Activated naive CD4-positive, alpha-beta T cell treated with anti-CD3 and anti-CD28 coated beads for 36 hours (primary cell): Measurements from ENCODE around the gene ERP27. TPM values are rescaled to one million over a fixed set of nuclear protein-coding genes. Genes with fewer than 3 reads are reported as not detected.

Source experiments
- CTCF ChIA-PET: fragments of 350-600 bp; sonication (Branson Sonifier 250); formaldehyde crosslinking; loops from one replicate; lab custom pipeline; 2021; ENCODE audit warnings: antibody characterized with exemption; lab: Charles Lee
- DNase-seq: peaks from one replicate; pipeline ENCODE4 v3.0.0-alpha.2; 2020
- H3K27ac Mint-ChIP-seq: one replicate; pipeline ENCODE4 v1.8.0; 2021; ENCODE audit warnings: mild to moderate bottlenecking, mixed read lengths
- H3K27me3 Mint-ChIP-seq: one replicate; pipeline ENCODE4 v1.8.0; 2021; ENCODE audit warnings: low read depth, mixed read lengths
- H3K36me3 Mint-ChIP-seq: one replicate; pipeline ENCODE4 v1.8.0; 2021; ENCODE audit warnings: low read depth, mixed read lengths
- H3K4me1 Mint-ChIP-seq: one replicate; pipeline ENCODE4 v1.8.0; 2021; ENCODE audit warnings: low read depth, mixed read lengths
- H3K4me3 Mint-ChIP-seq: one replicate; pipeline ENCODE4 v1.8.0; 2021; ENCODE audit warnings: mild to moderate bottlenecking, moderate library complexity, mixed read lengths
- H3K9me3 Mint-ChIP-seq: one replicate; pipeline ENCODE4 v1.8.0; 2021; ENCODE audit warnings: mixed read lengths
- intact Hi-C: fragments of 100-400 bp; cut with micrococcal nuclease; formaldehyde crosslinking; loops from one replicate; pipeline ENCODE4 v1.15.1; 2023
- total RNA-seq, 2 experiments: library from RNA; stranded (reverse); gene quantifications; one replicate each; pipeline ENCODE4 v1.2.3, GENCODE V29; 2021

Gene ERP27
- total RNA-seq, 2 experiments from 2014 or later = 1.0 to 1.2 TPM

DNA sequence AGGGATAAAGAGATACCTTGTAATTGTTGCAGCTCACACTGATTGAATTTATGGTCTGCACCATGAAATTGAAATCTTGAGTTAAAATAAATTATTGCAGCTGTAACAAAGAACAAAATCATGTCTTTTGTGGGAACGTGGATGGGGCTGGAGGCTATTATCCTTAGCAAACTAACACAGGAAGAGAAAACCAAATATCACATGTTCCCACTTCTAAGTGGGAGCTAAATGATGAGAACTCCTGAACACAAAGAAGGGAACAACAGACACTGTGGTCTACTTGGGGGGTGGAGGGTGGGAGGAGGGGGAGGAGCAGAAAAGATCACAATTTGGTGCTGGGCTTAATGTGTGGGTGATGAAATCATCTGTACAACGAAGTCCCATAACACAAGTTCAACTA, 22.6 kb downstream of the ERP27 start:
- peaks cover 25% of the 10 kb centered on the region for H3K36me3 Mint-ChIP-seq
- CTCF ChIA-PET = interaction anchor here (0.7 kb wide), 1 partner anchor 141 kb away, joined by 3 read pairs; no protein-coding TSS in a partner anchor
- intact Hi-C loops = no loop called here
- peaks cover 27% of the 10 kb centered on the region for H3K4me1 Mint-ChIP-seq
- no peaks in the 10 kb centered on the region for H3K9me3 Mint-ChIP-seq
- DNase-seq = no peak
- no peak overlapping the region for H3K27ac Mint-ChIP-seq
- no peaks in the 10 kb centered on the region for H3K27me3 Mint-ChIP-seq
- no peak overlapping the region for H3K4me3 Mint-ChIP-seq

DNA sequence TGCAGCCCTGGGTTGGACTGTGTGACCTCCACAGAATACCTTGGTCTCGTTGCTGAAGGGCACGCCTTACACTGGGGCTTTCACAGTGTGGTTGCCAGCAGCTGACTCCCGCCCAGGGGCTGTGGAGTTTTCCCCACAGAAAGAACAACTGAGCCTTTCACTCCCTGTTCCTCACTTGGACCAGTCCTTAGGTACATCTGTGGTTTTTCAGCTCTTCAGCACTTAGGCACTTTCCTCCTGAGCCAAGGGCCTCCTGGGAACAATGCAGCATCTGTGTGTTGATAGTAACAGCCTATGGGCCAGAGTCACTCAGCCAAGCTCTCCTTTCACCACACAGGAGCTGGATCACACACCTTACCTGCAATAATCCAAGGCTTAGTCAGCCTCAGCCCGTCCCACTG, 25.0 kb downstream of the ERP27 start:
- intact Hi-C loops = no loop called here
- H3K4me3 Mint-ChIP-seq = no peak overlapping the region
- H3K27me3 Mint-ChIP-seq = no peaks in the 10 kb centered on the region
- no peak for DNase-seq
- CTCF ChIA-PET = interaction anchor here (0.7 to 1.4 kb wide), 2 partner anchors 29 to 68 kb away, joined by 3 read pairs; no protein-coding TSS in a partner anchor
- peaks cover 34% of the 10 kb centered on the region for H3K4me1 Mint-ChIP-seq
- no peaks in the 10 kb centered on the region for H3K9me3 Mint-ChIP-seq
- H3K36me3 Mint-ChIP-seq = peaks cover 22% of the 10 kb centered on the region
- H3K27ac Mint-ChIP-seq = no peak overlapping the region

DNA sequence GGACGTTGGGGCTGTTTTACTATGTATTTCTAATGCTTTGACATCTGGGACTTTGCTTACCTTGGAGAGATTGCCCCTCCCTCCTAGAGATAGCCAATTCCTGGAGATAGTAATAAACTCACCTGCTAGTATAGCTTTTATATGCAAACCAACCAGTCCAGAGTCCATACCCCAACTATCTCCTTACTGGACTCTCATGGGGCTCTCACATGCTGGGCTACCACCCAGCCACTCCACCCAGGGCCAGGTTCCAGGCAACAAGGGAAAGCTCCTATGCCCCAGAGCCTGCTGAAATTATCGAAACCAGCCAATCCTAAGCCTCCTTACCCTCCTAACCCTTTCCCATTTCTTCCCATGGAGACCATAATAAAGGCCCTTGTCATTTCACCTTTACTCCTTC, 27.2 kb downstream of the ERP27 start:
- Mint-ChIP-seq H3K27ac (peak overlapping the region; percentile 90), H3K4me1 (peaks cover 41% of the 10 kb centered on the region), H3K9me3 (no peaks in the 10 kb centered on the region), H3K4me3 (no peak overlapping the region), H3K36me3 (peaks cover 25% of the 10 kb centered on the region), H3K27me3 (no peaks in the 10 kb centered on the region)
- intact Hi-C loops = no loop called here
- CTCF ChIA-PET = interaction anchor here (0.9 to 1.4 kb wide), 3 partner anchors 26 to 84 kb away, joined by 3 read pairs; no protein-coding TSS in a partner anchor
- no peak for DNase-seq

DNA sequence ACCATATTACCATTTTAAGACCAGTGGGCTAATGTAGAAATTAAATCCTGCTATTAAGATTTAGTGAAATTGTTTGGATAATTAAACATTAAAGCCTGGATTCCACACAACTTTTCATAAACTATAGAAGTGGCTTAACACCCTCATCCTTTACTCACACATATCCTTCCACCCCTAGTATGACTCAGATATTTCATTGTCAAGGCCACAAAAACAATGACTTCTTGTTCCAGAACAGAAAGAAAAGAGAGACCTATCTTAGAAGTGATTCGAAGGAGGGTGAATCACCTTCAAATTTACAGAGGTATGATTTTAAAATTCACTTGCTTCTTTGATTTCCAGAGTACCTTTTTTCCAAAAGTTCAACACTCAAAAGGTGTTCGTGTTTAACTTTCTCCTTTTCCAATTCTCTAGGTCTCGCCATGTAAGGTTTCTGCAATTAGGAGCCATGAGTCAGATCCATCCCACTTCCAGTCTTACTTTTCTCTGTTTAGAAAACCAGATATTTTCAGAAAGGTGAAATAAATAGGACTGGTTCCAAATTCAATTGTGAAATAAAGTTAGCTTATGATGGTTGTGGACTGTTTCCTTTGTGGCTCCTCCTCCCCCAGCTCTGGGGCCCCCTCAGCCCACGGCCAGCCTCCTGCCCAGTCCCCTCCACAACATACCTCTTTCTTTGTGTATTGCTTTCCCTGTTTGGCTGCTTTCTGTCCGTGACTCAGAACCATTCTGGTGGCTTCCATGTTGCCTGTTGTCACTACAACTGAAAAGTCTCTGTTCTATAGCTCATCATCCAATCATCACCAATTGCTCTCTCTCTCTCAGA, 28.0 kb downstream of the ERP27 start:
- intact Hi-C loops = loop anchor here (1.0 kb wide), 4 partner anchors 42 to 135 kb away; partner anchors contain the start of gene ARHGDIB
- peak overlapping the region; percentile 22 for H3K4me3 Mint-ChIP-seq
- H3K4me1 Mint-ChIP-seq = peaks cover 44% of the 10 kb centered on the region
- peaks cover 25% of the 10 kb centered on the region for H3K36me3 Mint-ChIP-seq
- CTCF ChIA-PET = interaction anchor here (0.9 to 1.4 kb wide), 3 partner anchors 27 to 85 kb away, joined by 3 read pairs; no protein-coding TSS in a partner anchor
- DNase-seq = peak; percentile 59
- H3K27ac Mint-ChIP-seq = peak overlapping the region; percentile 90
- H3K9me3 Mint-ChIP-seq = no peaks in the 10 kb centered on the region
- H3K27me3 Mint-ChIP-seq = no peaks in the 10 kb centered on the region

- Mint-ChIP-seq H3K36me3 (peaks cover 14% of the 10 kb centered on the region), H3K9me3 (no peaks in the 10 kb centered on the region), H3K4me3 (no peak overlapping the region), H3K4me1 (peaks cover 48% of the 10 kb centered on the region), H3K27ac (no peak overlapping the region), H3K27me3 (no peaks in the 10 kb centered on the region)
- intact Hi-C loops = no loop called here
- no peak for DNase-seq
- CTCF ChIA-PET = no interaction called here
Measured at GRCh38 chr12:14907953-14908352, 30.4 kb downstream of the ERP27 start.

DNA sequence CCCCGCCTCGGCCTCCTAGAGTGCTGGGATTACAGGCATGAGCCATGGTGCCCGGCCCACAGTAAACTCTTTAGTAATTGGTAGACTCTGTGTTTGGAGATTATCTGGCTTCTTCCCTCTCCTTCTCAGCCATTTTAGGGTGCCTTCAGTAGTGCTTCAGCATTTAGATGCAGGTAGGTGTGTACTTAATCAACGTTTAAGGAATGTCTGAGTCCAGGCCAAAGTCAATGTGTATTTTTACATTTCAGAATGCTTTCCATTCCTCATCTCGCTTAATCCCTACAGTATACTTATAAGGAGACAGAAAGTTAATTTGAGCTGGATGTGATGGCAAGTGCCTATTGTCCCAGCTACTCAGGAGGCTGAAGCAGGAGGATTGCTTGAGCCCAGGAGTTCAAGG, 32.2 kb downstream of the ERP27 start:
- H3K27me3 Mint-ChIP-seq = no peaks in the 10 kb centered on the region
- H3K9me3 Mint-ChIP-seq = no peaks in the 10 kb centered on the region
- H3K4me3 Mint-ChIP-seq = no peak overlapping the region
- peaks cover 10% of the 10 kb centered on the region for H3K36me3 Mint-ChIP-seq
- intact Hi-C loops = no loop called here
- peaks cover 48% of the 10 kb centered on the region for H3K4me1 Mint-ChIP-seq
- no peak for DNase-seq
- no peak overlapping the region for H3K27ac Mint-ChIP-seq
- CTCF ChIA-PET = no interaction called here

DNA sequence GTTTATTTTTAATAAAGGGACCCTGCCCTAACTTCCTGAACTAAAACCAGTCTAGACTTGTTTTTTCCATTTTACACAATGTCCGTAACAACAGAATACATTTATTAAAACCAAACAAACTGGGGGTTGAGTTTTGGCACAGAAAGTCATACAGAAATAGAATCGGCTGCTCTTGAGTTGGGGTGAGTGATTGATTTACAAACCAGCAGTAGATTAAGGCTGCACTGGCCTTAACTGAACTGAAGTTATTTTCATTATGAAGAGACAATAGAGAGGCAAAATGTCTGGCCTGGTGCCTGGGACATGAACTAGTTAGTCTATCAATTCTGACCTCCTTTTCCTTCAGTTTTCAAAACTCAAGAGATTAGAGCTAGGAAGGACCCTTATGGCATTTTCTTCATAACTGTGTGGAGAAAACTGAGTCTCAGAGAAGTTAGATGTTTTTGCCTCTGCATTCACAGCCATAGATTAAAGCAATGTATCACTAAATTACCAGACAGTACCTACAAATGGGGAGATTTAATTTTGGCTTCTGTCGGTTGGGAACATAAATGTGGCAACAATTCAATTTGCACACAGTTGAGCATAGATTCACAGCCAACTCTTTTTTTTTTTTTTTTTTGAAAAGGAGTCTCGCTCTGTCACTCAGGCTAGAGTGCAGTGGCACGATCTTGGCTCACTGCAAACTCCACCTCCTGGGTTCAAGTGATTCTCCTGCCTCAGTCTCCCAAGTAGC, 32.9 kb downstream of the ERP27 start:
- Mint-ChIP-seq H3K9me3 (no peaks in the 10 kb centered on the region), H3K36me3 (peaks cover 10% of the 10 kb centered on the region), H3K4me3 (no peak overlapping the region), H3K27me3 (no peaks in the 10 kb centered on the region), H3K4me1 (peaks cover 41% of the 10 kb centered on the region), H3K27ac (no peak overlapping the region)
- CTCF ChIA-PET = no interaction called here
- intact Hi-C loops = no loop called here
- DNase-seq = no peak

DNA sequence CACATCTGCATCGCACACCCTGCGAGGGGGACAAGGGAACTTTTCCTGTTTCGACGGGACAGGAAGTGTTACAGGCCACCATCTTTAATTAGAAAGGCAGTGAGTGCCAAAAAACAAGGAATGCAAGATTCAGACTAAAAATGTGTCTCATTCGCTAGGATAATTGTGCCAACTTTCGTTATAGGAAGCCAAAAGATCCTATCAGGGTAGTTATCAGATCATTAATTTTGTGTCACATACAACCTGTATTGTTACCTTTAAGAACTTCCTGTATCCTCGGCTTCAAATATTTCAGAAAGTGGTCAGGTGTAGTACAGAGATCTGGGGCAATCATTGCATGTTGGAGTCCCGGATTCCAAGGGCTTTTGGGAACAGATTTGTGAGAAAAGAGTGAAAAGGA, 33.5 kb downstream of the ERP27 start:
- peaks cover 10% of the 10 kb centered on the region for H3K36me3 Mint-ChIP-seq
- no peak overlapping the region for H3K27ac Mint-ChIP-seq
- H3K27me3 Mint-ChIP-seq = no peaks in the 10 kb centered on the region
- intact Hi-C loops = no loop called here
- peaks cover 35% of the 10 kb centered on the region for H3K4me1 Mint-ChIP-seq
- no peak overlapping the region for H3K4me3 Mint-ChIP-seq
- H3K9me3 Mint-ChIP-seq = no peaks in the 10 kb centered on the region
- DNase-seq = no peak
- CTCF ChIA-PET = interaction anchor here (0.6 kb wide), 2 partner anchors 70 to 91 kb away, joined by 3 to 4 read pairs; no protein-coding TSS in a partner anchor

DNA sequence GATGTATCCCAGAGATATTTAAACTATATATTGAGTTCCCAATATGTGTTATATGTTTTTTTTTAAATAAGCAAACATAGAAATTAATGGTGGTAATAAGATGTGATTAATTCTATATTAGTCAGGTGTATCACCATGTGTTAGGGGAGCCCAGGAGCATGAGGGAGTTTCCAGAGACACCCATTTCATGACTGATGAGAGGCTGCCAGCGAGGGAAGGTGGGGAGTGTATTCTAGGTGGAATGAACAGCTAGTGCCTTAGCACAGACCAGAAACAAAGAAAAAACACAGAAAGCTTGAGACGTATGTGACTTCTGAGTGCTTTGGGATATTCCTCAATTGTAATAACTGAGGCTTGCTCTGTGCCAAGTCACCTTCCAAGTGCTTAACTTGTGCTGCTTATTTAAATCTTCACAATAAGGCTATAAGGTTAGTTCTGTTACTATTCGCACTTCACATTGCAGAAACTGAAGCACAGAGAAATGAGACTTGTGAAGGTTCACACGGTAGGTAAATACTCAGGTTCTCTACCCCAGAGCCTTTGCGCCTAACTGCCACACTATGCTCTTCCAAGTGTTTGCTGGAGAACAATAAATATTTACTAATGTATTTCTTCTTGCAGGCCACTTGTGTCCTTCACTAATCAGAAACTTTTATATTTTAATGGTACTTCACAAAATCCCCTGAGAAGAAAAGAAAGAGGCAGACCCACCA, 34.8 kb downstream of the ERP27 start:
- CTCF ChIA-PET = interaction anchor here (1.1 kb wide), 1 partner anchor 25 kb away, joined by 4 read pairs; no protein-coding TSS in a partner anchor

DNA sequence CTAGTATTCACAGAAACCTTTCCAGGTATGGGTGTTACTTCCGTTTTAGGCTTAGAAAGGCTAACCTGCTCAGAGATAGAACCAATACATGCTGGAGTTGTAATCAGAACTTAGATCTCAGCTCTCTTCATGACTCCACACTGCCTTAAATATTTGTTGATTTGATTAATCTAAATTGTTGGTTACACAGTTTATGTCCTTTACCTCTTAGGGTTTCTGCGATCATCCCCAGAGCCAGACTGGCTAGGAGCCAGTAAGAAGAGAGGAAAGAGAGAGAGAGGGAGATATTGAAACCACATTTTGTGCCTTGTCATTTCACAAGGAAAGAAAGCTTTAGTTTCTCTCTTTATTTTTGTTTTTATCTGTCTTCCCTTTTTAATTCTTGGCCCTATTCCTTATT, 35.9 kb downstream of the ERP27 start:
- DNase-seq = no peak
- CTCF ChIA-PET = interaction anchor here (0.9 to 1.1 kb wide), 2 partner anchors 24 to 317 kb away, joined by 4 to 7 read pairs; no protein-coding TSS in a partner anchor
- H3K27ac Mint-ChIP-seq = no peak overlapping the region

More for the DNA sequence above, 34.8 kb downstream of the ERP27 start:
- peaks cover 28% of the 10 kb centered on the region for H3K4me1 Mint-ChIP-seq
- peaks cover 10% of the 10 kb centered on the region for H3K36me3 Mint-ChIP-seq
- H3K9me3 Mint-ChIP-seq = no peaks in the 10 kb centered on the region
- H3K4me3 Mint-ChIP-seq = no peak overlapping the region
- H3K27ac Mint-ChIP-seq = no peak overlapping the region
- intact Hi-C loops = loop anchor here (2.0 kb wide), 1 partner anchor 19 kb away; the partner anchor contains the start of gene MGP
- no peak for DNase-seq
- H3K27me3 Mint-ChIP-seq = no peaks in the 10 kb centered on the region

DNA sequence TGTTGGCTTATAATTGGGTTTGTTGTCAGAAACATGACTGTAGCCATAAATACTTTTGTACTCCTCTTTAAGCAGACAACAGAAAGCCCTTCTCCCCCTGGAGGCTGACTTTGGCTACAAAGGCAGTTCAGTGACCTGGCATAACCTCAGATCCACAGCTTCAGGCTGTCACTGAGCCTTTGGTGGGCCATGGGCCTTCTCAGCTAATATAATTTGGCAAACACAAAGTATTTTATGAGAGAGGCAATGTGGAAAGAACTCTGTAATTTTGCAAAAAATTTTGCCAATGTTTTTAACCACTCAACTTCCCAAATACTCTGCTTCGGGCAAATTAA, 37.1 kb downstream of the ERP27 start:
- Mint-ChIP-seq H3K36me3 (peaks cover 2% of the 10 kb centered on the region), H3K27ac (no peak overlapping the region), H3K9me3 (no peaks in the 10 kb centered on the region), H3K4me1 (peaks cover 20% of the 10 kb centered on the region), H3K4me3 (no peak overlapping the region), H3K27me3 (no peaks in the 10 kb centered on the region)
- intact Hi-C loops = no loop called here
- CTCF ChIA-PET = interaction anchor here (0.6 kb wide), 1 partner anchor 300 kb away, joined by 5 read pairs; no protein-coding TSS in a partner anchor
- no peak for DNase-seq

More for the DNA sequence above, 35.9 kb downstream of the ERP27 start:
- Mint-ChIP-seq H3K4me1 (peaks cover 20% of the 10 kb centered on the region), H3K36me3 (peaks cover 2% of the 10 kb centered on the region), H3K4me3 (no peak overlapping the region), H3K27me3 (no peaks in the 10 kb centered on the region), H3K9me3 (no peaks in the 10 kb centered on the region)
- intact Hi-C loops = loop anchor here (2.0 kb wide), 1 partner anchor 18 kb away; the partner anchor contains the start of gene MGP
